SK-N-SH (cell line): ENCODE data around the gene SAMD8. TPM values are rescaled to one million over a fixed set of nuclear protein-coding genes. Genes with fewer than 3 reads are reported as not detected.

Experiments
- CTCF ChIA-PET: fragments of 300-600, 350-600 bp; formaldehyde crosslinking; extraction: SDS; loops from one replicate; lab custom pipeline; 2021; lab: Yijun Ruan, JAX
- POLR2A ChIA-PET: fragments of 350-600 bp; sonication (Branson Sonifier 250); formaldehyde crosslinking; extraction: SDS; loops from one replicate; lab custom pipeline; 2020; ENCODE audit warnings: antibody characterized with exemption, inconsistent platforms; lab: Yijun Ruan, JAX
- DNase-seq: peaks from one replicate; pipeline ENCODE4 v3.0.0; 2012
- H2AFZ ChIP-seq: fragments of 200-600 bp; sonication (generic); 2 replicates; pipeline ENCODE4 v1.8.1; 2016; ENCODE audit warnings: antibody characterized with exemption, mild to moderate bottlenecking, low read depth
- H3F3A ChIP-seq: fragments of 200-600 bp; sonication (generic); replicated peaks from 2 replicates; pipeline ENCODE3; 2016; ENCODE audit warnings: antibody characterized with exemption, mild to moderate bottlenecking; ENCODE audit not compliant: insufficient read depth
- H3K27ac ChIP-seq, 2 experiments: fragments of 200-500 bp in 1 of 2; fragments of 200-600 bp in 1 of 2; sonication (Bioruptor generic) in 1 of 2; sonication (generic), shearing (Covaris generic) in 1 of 2; 2 replicates each; pipeline versions ENCODE4 v1.5.1 to v1.6.1; 2014 to 2016; ENCODE audit warnings: low read depth in 2 of 2, inconsistent platforms in 1 of 2, low read length in 1 of 2, mild to moderate bottlenecking in 1 of 2, mixed read lengths in 1 of 2
- H3K27me3 ChIP-seq: fragments of 200-600 bp; sonication (generic), shearing (Covaris generic); 2 replicates; pipeline ENCODE4 v1.6.1; 2016; ENCODE audit warnings: mixed run types; ENCODE audit not compliant: insufficient read depth
- H3K36me3 ChIP-seq, 2 experiments: fragments of 200-500 bp in 1 of 2; fragments of 200-600 bp in 1 of 2; sonication (Bioruptor generic) in 1 of 2; sonication (generic) in 1 of 2; replicated peaks in 1 of 2; 2 replicates each; pipeline versions ENCODE3 to v1.5.1; 2014 to 2016; ENCODE audit warnings: low read length in 1 of 2, mild to moderate bottlenecking in 1 of 2; ENCODE audit not compliant: insufficient read depth in 2 of 2, control insufficient read depth in 1 of 2
- H3K4me1 ChIP-seq, 2 experiments: fragments of 200-500 bp in 1 of 2; fragments of 200-600 bp in 1 of 2; sonication (Bioruptor generic) in 1 of 2; sonication (generic), shearing (Covaris generic) in 1 of 2; 2 replicates each; pipeline versions ENCODE4 v1.5.1 to v1.6.1; 2014 to 2016; ENCODE audit warnings: low read depth in 1 of 2, low read length in 1 of 2, mixed run types in 1 of 2; ENCODE audit not compliant: insufficient read depth in 2 of 2, control insufficient read depth in 1 of 2
- H3K4me2 ChIP-seq: fragments of 200-600 bp; sonication (generic), shearing (Covaris generic); 2 replicates; pipeline ENCODE4 v1.6.1; 2017; ENCODE audit warnings: mixed run types
- H3K4me3 ChIP-seq, 2 experiments: fragments of 200-500 bp in 1 of 2; fragments of 200-600 bp in 1 of 2; sonication (Bioruptor generic) in 1 of 2; sonication (generic), shearing (Covaris generic) in 1 of 2; 2 replicates each; pipeline versions ENCODE4 v1.5.1 to v1.8.1; 2014 to 2016; ENCODE audit warnings: low read depth in 2 of 2, inconsistent platforms in 1 of 2, low read length in 1 of 2, mild to moderate bottlenecking in 1 of 2, mixed read lengths in 1 of 2, moderate library complexity in 1 of 2
- H3K79me2 ChIP-seq: fragments of 200-600 bp; sonication (generic); 2 replicates; pipeline ENCODE4 v1.8.1; 2017; ENCODE audit warnings: mild to moderate bottlenecking; ENCODE audit not compliant: insufficient read depth
- H3K9ac ChIP-seq: fragments of 200-600 bp; sonication (generic); 2 replicates; pipeline ENCODE4 v1.6.1; 2017; ENCODE audit warnings: mixed run types
- H3K9me2 ChIP-seq: fragments of 200-600 bp; sonication (generic); 2 replicates; pipeline ENCODE4 v1.6.1; 2017; ENCODE audit warnings: mixed run types
- H3K9me3 ChIP-seq: fragments of 200-600 bp; sonication (generic); 2 replicates; pipeline ENCODE4 v1.6.1; 2017; ENCODE audit warnings: mixed run types, mild to moderate bottlenecking, moderate library complexity
- H4K20me1 ChIP-seq: fragments of 200-600 bp; sonication (generic); 2 replicates; pipeline ENCODE4 v1.6.1; 2017; ENCODE audit warnings: mild to moderate bottlenecking, mixed run types; ENCODE audit not compliant: insufficient read depth
- ELF1 ChIP-seq: IDR thresholded peaks from 2 replicates; pipeline ENCODE4 v1.4.0; 2012
- MXI1 ChIP-seq: IDR thresholded peaks from 2 replicates; pipeline ENCODE4 v1.6.1; 2012; ENCODE audit warnings: mild to moderate bottlenecking, low read depth, low read length, improper control_type of control experiment
- PBX3 ChIP-seq: IDR thresholded peaks from 2 replicates; pipeline ENCODE4; 2012
- POLR2AphosphoS5 ChIP-seq: IDR thresholded peaks from 2 replicates; pipeline ENCODE4 v1.6.1; 2012; ENCODE audit warnings: low read depth, low read length
- RAD21 ChIP-seq: IDR thresholded peaks from 2 replicates; pipeline ENCODE4 v1.6.1; 2012; ENCODE audit warnings: mild to moderate bottlenecking, low read length
- RFX5 ChIP-seq: IDR thresholded peaks from 2 replicates; pipeline ENCODE4 v1.6.1; 2012; ENCODE audit warnings: mild to moderate bottlenecking, improper control_type of control experiment, low read length
- RXRA ChIP-seq: IDR thresholded peaks from 2 replicates; pipeline ENCODE4 v1.4.0; 2012; ENCODE audit warnings: low read depth, mild to moderate bottlenecking, borderline replicate concordance
- TAF1 ChIP-seq: IDR thresholded peaks from 2 replicates; pipeline ENCODE4 v1.6.1; 2012; ENCODE audit warnings: low read depth, mild to moderate bottlenecking, low read length, moderate library complexity, borderline replicate concordance
- USF1 ChIP-seq: IDR thresholded peaks from 2 replicates; pipeline ENCODE4 v1.4.0; 2012; ENCODE audit warnings: low read depth, borderline replicate concordance
- WGBS: methylation state at CpG from one replicate; pipeline ENCODE4 v1.1.6; 2017; ENCODE audit warnings: low lambda C conversion rate; 5-methylcytosine and 5-hydroxymethylcytosine counted together
- polyA plus RNA-seq, 3 experiments: library from polyadenylated mRNA; depleted of rRNA; stranded (reverse); fragments of >200 nt; gene quantifications; 2 replicates each; pipeline ENCODE4 v1.2.3, GENCODE V29; 2012
- TF ChIP-seq, protein P1 (sequence below): fragments of 200-600 bp; sonication (generic); IDR thresholded peaks from 2 replicates; pipeline ENCODE4 v1.6.1; 2017; ENCODE audit warnings: antibody characterized with exemption, mild to moderate bottlenecking, moderate library complexity
- TF ChIP-seq, protein P2 (sequence below): fragments of 150-350 bp; IDR thresholded peaks from 2 replicates; pipeline ENCODE4 v1.6.1; 2017; ENCODE audit warnings: antibody characterized with exemption, low read length, low read depth, borderline replicate concordance
- TF ChIP-seq, protein P3 (sequence below): IDR thresholded peaks from 2 replicates; pipeline ENCODE4 v1.4.0; 2012; ENCODE audit warnings: low read depth, borderline replicate concordance

The SAMD8 gene
- polyA plus RNA-seq, 1 of the 3 experiments (the other 2 are of a cell fraction), result 9.7 TPM

GRCh38 chr10:75068523-75068922, 42.9 kb upstream of the SAMD8 start:
- Histone ChIP-seq H3K36me3 (no peaks in the 10 kb centered on the region), H3K9me3 (no peaks in the 10 kb centered on the region), H3K79me2 (no peaks in the 10 kb centered on the region), H4K20me1 (no peaks in the 10 kb centered on the region), H3K4me3 (no peak overlapping the region), H3K27ac (no peak overlapping the region), H3K9ac (no peak overlapping the region), H3K9me2 (no peaks in the 10 kb centered on the region), H3F3A (no peaks in the 10 kb centered on the region), H2AFZ (no peak overlapping the region), H3K4me2 (no peak overlapping the region), H3K27me3 (no peaks in the 10 kb centered on the region), H3K4me1 (peaks cover 0 to 12% of the 10 kb centered on the region in 2 experiments; a peak in 1 of 4 replicates)
- ChIA-PET CTCF (no interaction called here), POLR2A (no interaction called here)
- 91% methylated on average over 6 of the region's 6 CpGs for WGBS
- TF ChIP-seq, protein P1, sequence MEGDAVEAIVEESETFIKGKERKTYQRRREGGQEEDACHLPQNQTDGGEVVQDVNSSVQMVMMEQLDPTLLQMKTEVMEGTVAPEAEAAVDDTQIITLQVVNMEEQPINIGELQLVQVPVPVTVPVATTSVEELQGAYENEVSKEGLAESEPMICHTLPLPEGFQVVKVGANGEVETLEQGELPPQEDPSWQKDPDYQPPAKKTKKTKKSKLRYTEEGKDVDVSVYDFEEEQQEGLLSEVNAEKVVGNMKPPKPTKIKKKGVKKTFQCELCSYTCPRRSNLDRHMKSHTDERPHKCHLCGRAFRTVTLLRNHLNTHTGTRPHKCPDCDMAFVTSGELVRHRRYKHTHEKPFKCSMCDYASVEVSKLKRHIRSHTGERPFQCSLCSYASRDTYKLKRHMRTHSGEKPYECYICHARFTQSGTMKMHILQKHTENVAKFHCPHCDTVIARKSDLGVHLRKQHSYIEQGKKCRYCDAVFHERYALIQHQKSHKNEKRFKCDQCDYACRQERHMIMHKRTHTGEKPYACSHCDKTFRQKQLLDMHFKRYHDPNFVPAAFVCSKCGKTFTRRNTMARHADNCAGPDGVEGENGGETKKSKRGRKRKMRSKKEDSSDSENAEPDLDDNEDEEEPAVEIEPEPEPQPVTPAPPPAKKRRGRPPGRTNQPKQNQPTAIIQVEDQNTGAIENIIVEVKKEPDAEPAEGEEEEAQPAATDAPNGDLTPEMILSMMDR, result no peak
- TF ChIP-seq RFX5 (no peak), MXI1 (no peak), RAD21 (no peak), ELF1 (no peak)
- DNase-seq, result no peak

GRCh38 chr10:75070476-75070875, 41.0 kb upstream of the SAMD8 start:
- 93% methylated on average over 11 of the region's 11 CpGs for WGBS
- no peaks in the 10 kb centered on the region for H3K9me3 ChIP-seq
- peak overlapping the region in 1 of 2 experiments; percentile 47; a peak in 1 of 4 replicates for H3K27ac ChIP-seq
- no peaks in the 10 kb centered on the region for H3K79me2 ChIP-seq
- H3K9ac ChIP-seq, result no peak overlapping the region
- no peak overlapping the region for H3K4me2 ChIP-seq
- CTCF ChIA-PET, result interaction anchor here (1.0 to 1.2 kb wide), 2 partner anchors 28 to 29 kb away, joined by 3 read pairs; no protein-coding TSS in a partner anchor
- H3K27me3 ChIP-seq, result no peaks in the 10 kb centered on the region
- no peak for DNase-seq
- POLR2A ChIA-PET, result no interaction called here
- H3K4me3 ChIP-seq, result no peak overlapping the region
- H4K20me1 ChIP-seq, result no peaks in the 10 kb centered on the region
- no peaks in the 10 kb centered on the region for H3F3A ChIP-seq
- H3K4me1 ChIP-seq, result peaks cover 0 to 12% of the 10 kb centered on the region in 2 experiments; a peak in 1 of 4 replicates
- no peaks in the 10 kb centered on the region for H3K9me2 ChIP-seq
- H2AFZ ChIP-seq, result no peak overlapping the region
- no peaks in the 10 kb centered on the region for H3K36me3 ChIP-seq
- TF ChIP-seq RXRA (no peak), TAF1 (no peak), PBX3 (no peak), USF1 (no peak), MXI1 (no peak), POLR2AphosphoS5 (no peak), RAD21 (no peak), ELF1 (no peak)
- TF ChIP-seq, protein P2, sequence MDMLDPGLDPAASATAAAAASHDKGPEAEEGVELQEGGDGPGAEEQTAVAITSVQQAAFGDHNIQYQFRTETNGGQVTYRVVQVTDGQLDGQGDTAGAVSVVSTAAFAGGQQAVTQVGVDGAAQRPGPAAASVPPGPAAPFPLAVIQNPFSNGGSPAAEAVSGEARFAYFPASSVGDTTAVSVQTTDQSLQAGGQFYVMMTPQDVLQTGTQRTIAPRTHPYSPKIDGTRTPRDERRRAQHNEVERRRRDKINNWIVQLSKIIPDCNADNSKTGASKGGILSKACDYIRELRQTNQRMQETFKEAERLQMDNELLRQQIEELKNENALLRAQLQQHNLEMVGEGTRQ, result no peak
- TF ChIP-seq, protein P3, sequence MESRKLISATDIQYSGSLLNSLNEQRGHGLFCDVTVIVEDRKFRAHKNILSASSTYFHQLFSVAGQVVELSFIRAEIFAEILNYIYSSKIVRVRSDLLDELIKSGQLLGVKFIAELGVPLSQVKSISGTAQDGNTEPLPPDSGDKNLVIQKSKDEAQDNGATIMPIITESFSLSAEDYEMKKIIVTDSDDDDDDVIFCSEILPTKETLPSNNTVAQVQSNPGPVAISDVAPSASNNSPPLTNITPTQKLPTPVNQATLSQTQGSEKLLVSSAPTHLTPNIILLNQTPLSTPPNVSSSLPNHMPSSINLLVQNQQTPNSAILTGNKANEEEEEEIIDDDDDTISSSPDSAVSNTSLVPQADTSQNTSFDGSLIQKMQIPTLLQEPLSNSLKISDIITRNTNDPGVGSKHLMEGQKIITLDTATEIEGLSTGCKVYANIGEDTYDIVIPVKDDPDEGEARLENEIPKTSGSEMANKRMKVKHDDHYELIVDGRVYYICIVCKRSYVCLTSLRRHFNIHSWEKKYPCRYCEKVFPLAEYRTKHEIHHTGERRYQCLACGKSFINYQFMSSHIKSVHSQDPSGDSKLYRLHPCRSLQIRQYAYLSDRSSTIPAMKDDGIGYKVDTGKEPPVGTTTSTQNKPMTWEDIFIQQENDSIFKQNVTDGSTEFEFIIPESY, result no peak
